ENCODE results near the gene GORAB.

The GORAB gene

GRCh38 chr1:170593173-170594011 lies 61.4 kb downstream of the GORAB start:
- no peak for DNase-seq

DNA sequence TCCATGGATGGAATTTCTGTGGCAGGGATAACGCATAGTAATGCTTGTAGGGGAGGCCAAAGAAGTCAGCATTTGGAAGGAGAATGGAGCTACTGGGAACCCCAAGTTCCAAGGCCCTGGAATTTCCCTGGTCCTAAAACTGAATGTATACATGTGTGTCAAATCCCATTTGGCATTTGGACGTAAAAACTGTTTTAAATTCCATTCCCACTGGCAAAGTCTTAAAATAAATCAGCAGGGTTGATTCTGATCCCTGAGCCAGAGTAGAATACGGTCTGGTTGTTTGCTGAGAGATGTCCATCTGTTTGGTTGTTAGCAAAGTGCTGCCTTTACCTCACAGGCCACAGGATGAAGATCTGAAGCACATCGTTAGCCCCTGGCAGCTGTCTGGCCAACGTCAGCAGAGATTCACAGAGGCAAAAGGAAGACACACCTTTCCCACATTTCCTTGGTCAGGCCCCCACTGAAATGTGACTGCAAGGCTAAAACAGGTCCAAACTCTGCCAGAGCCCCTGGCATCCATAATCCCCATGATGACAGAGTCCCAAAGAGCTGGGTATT lies 62.2 kb downstream of the GORAB start:
- DNase-seq, result no peak

DNA sequence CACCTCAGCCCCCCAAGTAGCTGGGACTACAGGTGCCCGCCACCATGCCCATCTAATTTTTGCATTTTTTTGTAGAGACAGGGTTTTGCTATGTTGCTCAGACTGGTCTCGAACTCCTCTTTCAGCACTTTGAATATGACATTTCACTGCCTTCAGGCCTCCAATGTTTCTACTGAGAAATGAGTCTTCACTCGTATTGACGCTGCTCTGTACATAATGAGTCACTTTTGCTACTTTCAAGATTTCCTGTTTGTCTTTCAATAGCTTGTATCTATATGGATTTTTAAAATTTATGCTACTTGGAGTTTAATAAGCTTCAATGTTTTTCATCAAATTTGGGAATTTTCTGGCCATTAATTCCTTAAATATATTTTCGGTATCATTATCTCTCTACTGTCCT lies 64.7 kb downstream of the GORAB start:
- no peak for DNase-seq

DNA sequence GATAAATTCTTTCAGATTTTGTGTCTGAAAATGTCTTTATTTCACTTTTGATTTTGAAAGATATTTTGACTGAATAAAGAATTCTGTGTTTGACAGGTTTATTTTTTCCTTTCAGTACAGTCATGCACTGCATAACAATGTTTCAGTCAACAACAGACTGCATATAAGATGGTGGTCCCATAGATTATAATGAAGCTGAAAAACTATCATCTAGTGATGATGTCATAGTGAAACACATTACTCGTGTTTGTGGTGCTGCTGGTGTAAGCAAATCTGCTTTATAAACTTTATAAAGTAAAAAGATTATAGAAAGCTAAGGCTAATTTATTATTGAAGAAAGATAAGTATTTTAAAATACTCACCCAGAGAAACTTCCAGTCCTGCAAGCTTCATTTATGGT lies 66.7 kb downstream of the GORAB start:
- no peak for DNase-seq

DNA sequence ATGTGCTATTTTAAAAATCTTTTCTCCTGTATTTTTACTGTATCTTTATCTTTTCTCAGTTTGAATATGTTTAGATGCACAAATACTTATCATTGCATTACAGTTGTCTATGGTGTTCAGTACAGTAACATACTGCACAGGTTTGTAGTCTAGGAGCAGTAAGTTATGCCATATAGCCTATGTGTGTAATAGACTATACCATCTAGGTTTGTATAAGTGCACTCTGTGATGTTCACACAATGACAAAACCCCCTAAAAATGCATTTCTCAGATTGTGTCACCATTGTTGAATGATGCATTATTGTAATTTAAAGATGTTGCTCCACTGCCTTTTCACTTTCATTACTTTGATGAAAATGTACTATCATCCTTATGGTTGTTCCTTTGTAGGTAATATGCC lies 67.1 kb downstream of the GORAB start:
- no peak for DNase-seq

- no peak for DNase-seq
Measured at GRCh38 chr1:170601866-170602265, 69.9 kb downstream of the GORAB start.

All from activated CD4-positive, alpha-beta T cell treated with anti-CD3 and anti-CD28 coated beads, Interleukin-2, amount 50 U/mL, for 4 hours (primary cell).